ENCODE results near the gene TTN.

Gene TTN

DNA sequence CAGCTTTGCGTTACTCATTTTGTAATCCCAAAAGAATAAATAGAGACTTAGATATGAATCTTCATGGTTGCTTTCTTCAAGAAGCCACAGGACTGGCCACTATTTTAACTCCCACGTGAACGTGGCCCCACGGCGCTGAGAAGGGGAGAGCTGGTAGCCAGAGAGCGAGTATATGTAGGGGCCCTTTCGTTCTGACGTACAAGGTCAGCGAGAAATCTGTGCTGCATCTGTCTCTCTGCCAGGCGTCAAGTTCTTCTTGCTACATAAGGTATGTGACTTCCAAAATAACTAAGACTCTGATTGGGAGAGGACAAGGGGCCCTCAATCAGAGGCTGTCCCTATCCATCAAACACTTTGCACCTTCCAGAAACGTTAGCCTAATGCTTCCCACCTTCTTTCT is 177.8 kb downstream of the TTN start:
- no peak for TF ChIP-seq CTCF (conservative IDR thresholded peaks at IDR 0.05; ENCODE audit: low read depth, low read length)
- H3K4me3 ChIP-seq (ENCODE audit: low read length): no peak overlapping the region
- DNase-seq (ENCODE audit: low read depth): no peak

- TF ChIP-seq CTCF (conservative IDR thresholded peaks at IDR 0.05; ENCODE audit: low read depth, low read length): no peak
- H3K4me3 ChIP-seq (ENCODE audit: low read length): no peak overlapping the region
- DNase-seq (ENCODE audit: low read depth): peak; percentile 12
These were observed 178.6 kb downstream of the TTN start for GRCh38 chr2:178628605-178629004.

DNA sequence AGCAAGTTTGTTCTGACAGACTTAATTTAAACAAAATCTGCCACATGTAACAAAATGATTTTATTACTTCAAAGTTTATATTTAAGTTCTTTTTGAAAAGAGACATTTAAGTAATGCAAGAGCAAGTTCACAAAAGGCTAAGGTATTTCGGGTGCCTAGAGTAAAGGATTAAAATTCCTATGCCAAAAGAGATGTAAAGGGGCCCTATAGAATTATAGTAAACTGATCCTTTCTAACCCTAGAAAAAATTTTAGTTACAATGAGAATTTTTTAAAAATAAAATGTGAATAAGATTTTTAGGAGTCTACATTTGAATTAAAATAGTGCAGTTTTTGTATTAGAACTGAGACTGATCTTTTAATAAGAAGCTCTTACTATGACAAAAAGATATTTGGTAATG is 179.8 kb downstream of the TTN start:
- TF ChIP-seq CTCF (conservative IDR thresholded peaks at IDR 0.05; ENCODE audit: low read depth, low read length): no peak
- H3K4me3 ChIP-seq (ENCODE audit: low read length): no peak overlapping the region
- no peak for DNase-seq (ENCODE audit: low read depth)

DNA sequence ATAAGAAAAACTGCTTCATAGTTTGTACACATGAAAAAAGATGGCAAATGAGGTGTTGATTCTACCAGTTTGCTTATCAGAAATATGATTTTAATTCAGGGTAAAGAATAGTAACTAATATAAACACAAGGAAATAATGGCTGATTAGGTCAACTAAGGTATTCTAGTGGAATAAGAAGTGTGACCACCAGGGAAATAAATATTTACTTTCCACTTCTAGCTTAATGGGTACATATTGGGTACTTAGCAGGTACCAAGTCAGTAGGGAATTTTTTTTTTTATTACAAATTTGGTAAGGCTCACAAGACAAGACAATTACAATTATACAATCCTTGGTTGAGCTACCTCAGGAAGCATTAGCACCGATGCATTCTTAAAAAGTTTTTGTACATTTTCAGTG is 191.3 kb downstream of the TTN start:
- H3K4me3 ChIP-seq (ENCODE audit: low read length): no peak overlapping the region
- no peak for DNase-seq (ENCODE audit: low read depth)
- no peak for TF ChIP-seq CTCF (conservative IDR thresholded peaks at IDR 0.05; ENCODE audit: low read depth, low read length)

- no peak for DNase-seq (ENCODE audit: low read depth)
- TF ChIP-seq CTCF (conservative IDR thresholded peaks at IDR 0.05; ENCODE audit: low read depth, low read length): no peak
- H3K4me3 ChIP-seq (ENCODE audit: low read length): no peak overlapping the region
These were observed 204.3 kb downstream of the TTN start for GRCh38 chr2:178602901-178603300.

DNA sequence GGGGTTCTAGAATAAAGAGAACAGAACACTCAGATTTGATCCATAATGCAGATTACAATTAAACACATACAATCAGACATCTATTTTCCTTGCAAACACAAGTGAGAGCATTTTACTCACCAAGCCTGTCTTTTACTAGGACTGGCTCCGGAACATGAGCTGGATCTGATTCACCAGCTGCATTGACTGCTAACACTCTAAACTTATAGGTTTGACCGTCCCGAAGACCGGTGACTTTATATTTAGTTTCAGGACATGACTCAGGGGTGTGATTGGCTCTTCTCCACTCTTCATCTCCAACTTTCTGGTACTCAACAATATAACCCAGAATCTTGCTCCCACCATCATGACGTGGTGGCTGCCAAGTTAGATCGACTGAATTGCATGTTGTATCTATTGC is 214.6 kb downstream of the TTN start:
- no peak for DNase-seq (ENCODE audit: low read depth)
- TF ChIP-seq CTCF (conservative IDR thresholded peaks at IDR 0.05; ENCODE audit: low read depth, low read length): no peak
- no peak overlapping the region for H3K4me3 ChIP-seq (ENCODE audit: low read length)

DNA sequence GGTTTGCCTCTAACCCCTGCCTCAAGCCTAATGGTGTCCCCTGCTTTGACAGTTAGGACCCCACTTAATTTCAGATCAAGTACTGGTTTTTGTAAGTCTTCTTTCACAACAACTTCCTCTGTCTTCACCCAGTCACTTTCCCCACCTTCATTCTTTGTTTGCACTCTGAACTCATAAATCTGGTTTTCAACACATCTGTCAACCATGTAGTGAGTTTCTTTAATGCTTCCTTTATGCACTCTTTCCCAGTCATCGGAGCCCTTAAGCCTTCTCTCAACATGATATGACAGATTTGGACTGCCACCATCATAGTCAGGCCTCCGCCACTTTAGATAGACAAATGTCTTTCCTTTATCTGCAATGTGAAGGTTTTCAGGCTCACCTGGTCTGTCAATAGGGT is 217.9 kb downstream of the TTN start:
- no peak for DNase-seq (ENCODE audit: low read depth)
- no peak for TF ChIP-seq CTCF (conservative IDR thresholded peaks at IDR 0.05; ENCODE audit: low read depth, low read length)

More for the DNA sequence above, 217.9 kb downstream of the TTN start:
- no peak overlapping the region for H3K4me3 ChIP-seq (ENCODE audit: low read length)
